Psoas muscle (tissue), 8 donors: ENCODE data around the gene KCNMB3. TPM values are rescaled to one million over a fixed set of nuclear protein-coding genes. Genes with fewer than 3 reads are reported as not detected.

Source experiments
- ATAC-seq, 4 donors: fragments of 200-7000 bp; cut with Tn5 transposase; one replicate each; pipeline ENCODE4 v1.9.1; 2020; ENCODE audit warnings: moderate library complexity in 3 of 4, mild to moderate bottlenecking in 2 of 4
- DNase-seq, 2 donors: peaks; one replicate each; pipeline ENCODE4 v3.0.0-alpha.2; 2020
- H3K27ac ChIP-seq: fragments of 200-600 bp; one replicate; pipeline ENCODE4 v1.8.0; 2022
- H3K27me3 ChIP-seq, 3 donors: fragments of 200-600 bp in 1 of 3; one replicate each; pipeline versions ENCODE4 v1.6.1 to v1.8.0; 2013 to 2022; ENCODE audit warnings: low read length in 2 of 3, mild to moderate bottlenecking in 2 of 3, moderate library complexity in 1 of 3; ENCODE audit not compliant: insufficient read depth in 3 of 3
- H3K36me3 ChIP-seq, 2 donors: fragments of 200-600 bp in 1 of 2; one replicate each; pipeline versions ENCODE4 v1.6.1 to v1.8.0; 2013 to 2022; ENCODE audit warnings: low read depth in 1 of 2, mild to moderate bottlenecking in 1 of 2, moderate library complexity in 1 of 2; ENCODE audit not compliant: insufficient read depth in 1 of 2
- H3K4me1 ChIP-seq: fragments of 200-600 bp; one replicate; pipeline ENCODE4 v1.8.0; 2022
- H3K4me3 ChIP-seq: fragments of 200-600 bp; one replicate; pipeline ENCODE4 v1.8.0; 2022; ENCODE audit warnings: mild to moderate bottlenecking
- H3K9me3 ChIP-seq: fragments of 200-600 bp; one replicate; pipeline ENCODE4 v1.8.0; 2022
- WGBS, 3 donors: extraction: QIAGEN DNeasy Blood & Tissue Kit; methylation state at CpG; one replicate each; pipeline versions ENCODE4 v1.1.6 to v1.1.7; 2013; 5-methylcytosine and 5-hydroxymethylcytosine counted together
- intact Hi-C, 2 donors: fragments of 100-400 bp; cut with DNase I; formaldehyde crosslinking; loops; one replicate each; pipeline versions ENCODE4 v1.11.0 to v1.14.2; 2022
- long read RNA-seq, 2 donors: library from polyadenylated mRNA; unstranded; transcript quantifications; one replicate each; pipeline ENCODE4 v2.0.0, GENCODE V29; 2021
- polyA plus RNA-seq, 3 donors: library from polyadenylated mRNA; stranded (reverse); fragments of 200-250 nt; gene quantifications; one replicate each; pipeline ENCODE4 v1.2.3, GENCODE V29; 2013
- total RNA-seq, 4 donors: library from RNA; stranded (reverse); fragmentation: NEBNext Ultra II Directional in 2 of 4; extraction: Animal tissue kit (Norgen Biotek cat#: 25700) in 2 of 4; gene quantifications; one replicate each; pipeline versions ENCODE4 v1.2.1 to v1.2.4, GENCODE V29; 2021 to 2023
- TF ChIP-seq, protein P1 (sequence below): fragments of 200-600 bp; IDR thresholded peaks from one replicate; pipeline ENCODE4 v1.8.0; 2022; ENCODE audit warnings: antibody characterized with exemption
- donor health status: healthy with polysubstance abuse.
- donor health status: DM: no; HTN: no; CAD: no; lungs with moderate emphysema.
- donor health status: Bipolar disorder and iron deficiency.
- donor health status: healthy.
- donor health status: DM: yes; HTN: yes; CAD: no.
- donor health status: DM: no; HTN: no; CAD: no.
- donor health status: DM: no; HTN: no; CAD: no.
- donor health status: DM: yes; HTN: yes; CAD: no.

KCNMB3 gene, protein sequence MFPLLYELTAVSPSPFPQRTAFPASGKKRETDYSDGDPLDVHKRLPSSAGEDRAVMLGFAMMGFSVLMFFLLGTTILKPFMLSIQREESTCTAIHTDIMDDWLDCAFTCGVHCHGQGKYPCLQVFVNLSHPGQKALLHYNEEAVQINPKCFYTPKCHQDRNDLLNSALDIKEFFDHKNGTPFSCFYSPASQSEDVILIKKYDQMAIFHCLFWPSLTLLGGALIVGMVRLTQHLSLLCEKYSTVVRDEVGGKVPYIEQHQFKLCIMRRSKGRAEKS
- total RNA-seq (1 to 10 TPM in 1 of 4 donors, under 1 TPM in 3; 0.44 to 1.6 (median 0.62) TPM), polyA plus RNA-seq (under 1 TPM; 0.65 to 0.85 (median 0.72) TPM)
- long read RNA-seq, donor 1: 0 reads
- long read RNA-seq, donor 2: 0 reads

DNA sequence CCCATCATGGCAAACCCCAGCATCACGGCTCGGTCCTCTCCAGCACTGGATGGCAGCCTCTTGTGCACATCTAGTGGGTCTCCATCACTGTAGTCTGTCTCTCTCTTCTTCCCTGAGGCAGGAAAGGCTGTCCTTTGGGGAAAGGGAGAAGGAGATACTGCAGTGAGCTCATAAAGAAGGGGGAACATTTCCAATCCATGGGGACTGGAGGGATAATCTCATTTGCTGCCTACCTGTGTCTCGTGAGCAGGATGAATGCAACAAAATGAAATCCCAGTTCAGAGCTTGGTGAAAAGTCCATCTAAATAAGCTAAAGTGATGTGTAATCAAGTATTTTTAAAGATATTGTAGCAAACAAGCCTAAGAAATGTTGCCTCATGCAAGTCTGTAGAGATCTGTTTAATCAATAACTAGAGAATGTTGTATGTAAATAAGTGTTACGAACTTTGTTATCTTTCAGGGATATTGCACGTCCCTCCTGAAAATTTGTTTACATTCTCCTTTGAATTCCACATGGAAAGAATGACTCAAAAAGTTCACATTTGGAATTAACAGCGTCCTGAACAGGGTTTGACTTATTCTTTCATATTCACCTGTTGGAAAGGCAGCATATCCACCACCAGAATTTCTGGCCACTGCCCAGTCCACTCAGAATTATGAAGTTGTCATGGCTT is at the start of gene KCNMB3:
TSS of gene KCNMB3 (minus strand) at position 312 of the 674 bp plus-strand sequence. CDS start at position 188, 124 bp downstream.
- ATAC-seq (no peak), DNase-seq (no peak)
- no peak within 1 kb of the TSS for H3K27ac ChIP-seq
- no peaks in the 10 kb centered on the region for H3K27me3 ChIP-seq
- no peak within 1 kb of the TSS for H3K4me3 ChIP-seq
- intact Hi-C loops: no loop called here
- no peaks in the 10 kb centered on the region for H3K36me3 ChIP-seq
- TF ChIP-seq, protein P1, sequence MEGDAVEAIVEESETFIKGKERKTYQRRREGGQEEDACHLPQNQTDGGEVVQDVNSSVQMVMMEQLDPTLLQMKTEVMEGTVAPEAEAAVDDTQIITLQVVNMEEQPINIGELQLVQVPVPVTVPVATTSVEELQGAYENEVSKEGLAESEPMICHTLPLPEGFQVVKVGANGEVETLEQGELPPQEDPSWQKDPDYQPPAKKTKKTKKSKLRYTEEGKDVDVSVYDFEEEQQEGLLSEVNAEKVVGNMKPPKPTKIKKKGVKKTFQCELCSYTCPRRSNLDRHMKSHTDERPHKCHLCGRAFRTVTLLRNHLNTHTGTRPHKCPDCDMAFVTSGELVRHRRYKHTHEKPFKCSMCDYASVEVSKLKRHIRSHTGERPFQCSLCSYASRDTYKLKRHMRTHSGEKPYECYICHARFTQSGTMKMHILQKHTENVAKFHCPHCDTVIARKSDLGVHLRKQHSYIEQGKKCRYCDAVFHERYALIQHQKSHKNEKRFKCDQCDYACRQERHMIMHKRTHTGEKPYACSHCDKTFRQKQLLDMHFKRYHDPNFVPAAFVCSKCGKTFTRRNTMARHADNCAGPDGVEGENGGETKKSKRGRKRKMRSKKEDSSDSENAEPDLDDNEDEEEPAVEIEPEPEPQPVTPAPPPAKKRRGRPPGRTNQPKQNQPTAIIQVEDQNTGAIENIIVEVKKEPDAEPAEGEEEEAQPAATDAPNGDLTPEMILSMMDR: no peak
- 93 to 94% (median 93%) methylated on average over 6 of the region's 6 CpGs for WGBS, 3 donors
- H3K4me1 ChIP-seq: no peaks in the 10 kb centered on the region
- no peaks in the 10 kb centered on the region for H3K9me3 ChIP-seq

DNA sequence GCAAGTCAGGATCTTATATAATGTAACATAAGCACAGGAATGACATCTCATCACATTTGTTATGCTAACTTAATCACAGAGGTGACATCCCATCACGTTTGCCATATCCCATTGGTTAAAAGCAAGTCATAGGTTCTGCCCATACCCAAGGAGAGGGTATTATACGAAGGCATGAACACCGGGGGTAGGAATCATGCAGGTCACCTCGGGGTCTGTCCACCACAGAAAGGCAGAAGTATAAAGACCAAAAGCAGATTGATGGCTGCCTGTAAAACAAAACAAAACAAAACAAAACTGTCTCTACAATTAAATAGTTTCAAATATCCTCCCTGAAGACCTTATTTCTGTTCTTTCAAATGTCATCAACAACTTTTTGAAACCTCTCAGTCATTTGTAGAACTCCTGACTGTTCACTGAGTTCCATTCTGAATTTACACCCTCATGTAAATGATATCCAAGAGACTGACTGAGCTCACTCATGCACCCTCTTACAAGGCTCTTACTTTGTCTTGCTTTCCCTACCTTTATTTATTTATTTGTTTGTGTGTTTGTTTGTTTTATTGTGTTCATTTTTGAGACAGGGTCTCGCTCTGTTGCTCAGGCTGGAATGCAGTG is 49.2 kb upstream of the KCNMB3 start:
- no peaks in the 10 kb centered on the region for H3K9me3 ChIP-seq
- intact Hi-C loops: no loop called here
- no peaks in the 10 kb centered on the region for H3K36me3 ChIP-seq
- ATAC-seq (no peak), DNase-seq (no peak)
- H3K4me1 ChIP-seq: no peaks in the 10 kb centered on the region
- H3K4me3 ChIP-seq: no peak overlapping the region
- no peak overlapping the region for H3K27ac ChIP-seq
- peaks cover 0 to 3% (median 0%) of the 10 kb centered on the region in 3 donors for H3K27me3 ChIP-seq
- TF ChIP-seq, protein P1: no peak
- 83 to 85% (median 85%) methylated on average over 5 of the region's 5 CpGs for WGBS, 3 donors

DNA sequence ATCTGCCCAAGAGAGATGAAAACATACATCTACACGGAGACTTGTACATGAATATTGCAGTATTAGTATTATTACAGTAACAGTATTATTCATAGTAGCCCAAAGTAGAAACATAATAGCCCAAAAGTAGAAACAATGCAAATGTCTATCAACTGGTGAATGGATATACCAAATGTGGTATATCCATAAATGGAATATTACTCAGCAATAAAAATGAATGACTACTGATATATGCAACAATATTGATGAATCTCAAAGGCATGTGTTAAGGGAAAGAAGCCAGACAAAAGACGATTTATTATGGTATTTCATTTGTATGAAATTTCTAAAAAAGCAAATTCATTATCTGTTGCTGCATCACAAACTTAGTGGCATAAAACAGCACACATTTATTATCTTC is 48.4 kb upstream of the KCNMB3 start:
- Histone ChIP-seq H3K9me3 (no peaks in the 10 kb centered on the region), H3K36me3 (no peaks in the 10 kb centered on the region), H3K27ac (no peak overlapping the region), H3K27me3 (peaks cover 0 to 3% (median 0%) of the 10 kb centered on the region in 3 donors), H3K4me1 (no peaks in the 10 kb centered on the region), H3K4me3 (no peak overlapping the region)
- DNase-seq: no peak
- TF ChIP-seq, protein P1: no peak
- intact Hi-C loops: no loop called here
- ATAC-seq: no peak
- 86 to 91% (median 91%) methylated on average over 2 of the region's 2 CpGs for WGBS, 3 donors

DNA sequence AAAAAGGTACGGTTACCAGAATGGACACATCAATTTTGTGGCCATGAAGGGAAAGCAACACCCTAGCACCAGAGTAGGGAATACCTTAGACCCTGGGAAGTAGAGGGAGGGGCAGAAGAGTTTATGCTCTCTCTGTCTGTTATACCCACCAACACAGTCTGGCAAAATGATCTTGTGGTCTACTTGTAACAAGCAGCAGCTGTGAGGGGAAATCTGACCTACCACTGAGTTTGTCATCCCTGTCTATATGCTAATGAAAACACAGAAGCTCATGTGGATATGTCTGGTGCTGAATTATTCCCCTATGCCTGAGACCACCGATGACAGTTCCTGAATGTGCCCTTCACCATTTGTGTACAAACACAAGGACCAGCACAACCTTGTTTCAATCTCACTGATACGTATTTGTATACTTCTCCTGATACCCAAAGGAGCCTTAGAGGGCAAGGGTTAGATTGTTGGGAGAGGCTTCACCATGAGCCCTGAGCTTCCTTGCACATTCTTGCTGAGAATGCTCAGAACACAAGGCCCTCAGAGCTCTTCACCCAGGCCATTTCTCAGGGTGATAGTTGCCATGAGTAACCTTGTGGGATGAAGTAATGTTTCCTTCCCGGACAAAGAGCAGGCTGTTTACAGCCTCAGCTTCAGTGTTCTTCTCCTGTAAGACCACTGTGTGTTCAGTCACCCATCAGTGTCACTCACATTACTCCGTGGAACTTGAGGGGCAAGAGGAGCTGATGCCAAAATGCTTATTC is 47.2 kb upstream of the KCNMB3 start:
- DNase-seq: no peak
- 64 to 82% (median 79%) methylated on average over 5 of the region's 5 CpGs for WGBS, 3 donors
- H3K9me3 ChIP-seq: no peaks in the 10 kb centered on the region
- H3K27ac ChIP-seq: no peak overlapping the region
- TF ChIP-seq, protein P1: no peak
- H3K36me3 ChIP-seq: no peaks in the 10 kb centered on the region
- no peak for ATAC-seq
- no peak overlapping the region for H3K4me3 ChIP-seq
- no peaks in the 10 kb centered on the region for H3K4me1 ChIP-seq
- peaks cover 0 to 3% (median 0%) of the 10 kb centered on the region in 3 donors for H3K27me3 ChIP-seq
- intact Hi-C loops: no loop called here
